Adrenal gland (tissue), 5 donors: Measurements from ENCODE around the gene TMEM170A.

Experiments
- POLR2A ChIP-seq, 2 donors: fragments of 450-650 bp; IDR thresholded peaks; one replicate each; pipeline ENCODE4 v1.6.1; 2017; ENCODE audit warnings: antibody characterized with exemption in 2 of 2, mild to moderate bottlenecking in 2 of 2, moderate library complexity in 1 of 2
- TF ChIP-seq, protein P1 (sequence below), 6 experiments: fragments of 450-650 bp in 4 of 6; fragments of 200-600 bp in 2 of 6; sonication (generic) in 1 of 6; IDR thresholded peaks; 1 replicate in 5 of 6; 2 replicates in 1 of 6; pipeline versions ENCODE4 v1.5.1 to v1.8.0; 2016 to 2021; ENCODE audit warnings: antibody characterized with exemption in 6 of 6, mild to moderate bottlenecking in 2 of 6, moderate library complexity in 1 of 6
- donor health status: DM: no; HTN: no; CAD: no.

DNA sequence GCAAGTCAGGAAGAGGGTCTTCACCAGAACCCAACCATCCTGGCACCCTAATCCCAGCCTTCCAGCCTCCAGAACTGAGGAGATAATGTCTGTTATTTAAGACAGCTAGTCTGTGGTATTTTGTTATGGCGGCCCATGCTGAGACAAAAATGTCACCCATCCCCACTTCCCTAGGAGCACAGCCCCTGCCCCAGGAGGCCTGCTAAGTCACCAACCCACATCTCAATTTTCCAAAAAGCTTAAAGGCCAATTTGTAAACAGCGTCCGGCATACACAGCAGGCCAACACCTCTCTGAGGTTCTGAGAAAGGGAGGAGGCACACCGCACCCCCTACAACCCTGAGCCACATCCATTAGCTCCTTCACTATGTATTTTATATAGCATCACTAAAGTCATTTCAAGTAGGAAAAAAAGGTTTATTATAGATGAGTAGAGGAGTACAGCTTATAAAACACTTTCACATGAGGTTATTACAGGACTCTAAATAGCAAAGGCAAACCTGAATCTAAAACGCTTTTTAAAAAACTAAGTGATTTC is 6.9 kb downstream of the TMEM170A start:
- TF ChIP-seq, protein P1, sequence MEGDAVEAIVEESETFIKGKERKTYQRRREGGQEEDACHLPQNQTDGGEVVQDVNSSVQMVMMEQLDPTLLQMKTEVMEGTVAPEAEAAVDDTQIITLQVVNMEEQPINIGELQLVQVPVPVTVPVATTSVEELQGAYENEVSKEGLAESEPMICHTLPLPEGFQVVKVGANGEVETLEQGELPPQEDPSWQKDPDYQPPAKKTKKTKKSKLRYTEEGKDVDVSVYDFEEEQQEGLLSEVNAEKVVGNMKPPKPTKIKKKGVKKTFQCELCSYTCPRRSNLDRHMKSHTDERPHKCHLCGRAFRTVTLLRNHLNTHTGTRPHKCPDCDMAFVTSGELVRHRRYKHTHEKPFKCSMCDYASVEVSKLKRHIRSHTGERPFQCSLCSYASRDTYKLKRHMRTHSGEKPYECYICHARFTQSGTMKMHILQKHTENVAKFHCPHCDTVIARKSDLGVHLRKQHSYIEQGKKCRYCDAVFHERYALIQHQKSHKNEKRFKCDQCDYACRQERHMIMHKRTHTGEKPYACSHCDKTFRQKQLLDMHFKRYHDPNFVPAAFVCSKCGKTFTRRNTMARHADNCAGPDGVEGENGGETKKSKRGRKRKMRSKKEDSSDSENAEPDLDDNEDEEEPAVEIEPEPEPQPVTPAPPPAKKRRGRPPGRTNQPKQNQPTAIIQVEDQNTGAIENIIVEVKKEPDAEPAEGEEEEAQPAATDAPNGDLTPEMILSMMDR (IDR thresholded peaks at IDR 0.05) = no peak
- no peak for TF ChIP-seq POLR2A (IDR thresholded peaks at IDR 0.05)
